CD4-positive, alpha-beta T cell (primary cell): ENCODE measurements around the gene BICD1. TPM values are rescaled to one million over a fixed set of nuclear protein-coding genes. Genes with fewer than 3 reads are reported as not detected.

ENCODE experiments used
- ATAC-seq: fragments of 200-7000 bp; cut with Tn5 transposase; one replicate; pipeline ENCODE4 v1.10.0; 2022; ENCODE audit warnings: mild to moderate bottlenecking; ENCODE audit not compliant: poor library complexity
- CTCF ChIA-PET: fragments of 350-600 bp; sonication (Branson Sonifier 250); formaldehyde crosslinking; loops from one replicate; lab custom pipeline; 2021; ENCODE audit warnings: antibody characterized with exemption, inconsistent platforms; lab: Charles Lee
- POLR2A ChIA-PET: fragments of 350-600 bp; sonication (Branson Sonifier 250); formaldehyde crosslinking; loops from one replicate; lab custom pipeline; 2021; ENCODE audit warnings: antibody characterized with exemption, inconsistent platforms; lab: Charles Lee
- DNase-seq, 14 experiments: peaks; one replicate each; pipeline ENCODE4 v3.0.0-alpha.2; 2013 to 2020; ENCODE audit warnings: mixed read lengths in 2 of 14
- H3K27ac ChIP-seq, 2 donors: one replicate each; pipeline versions ENCODE4 v1.5.1 to v1.7.0; 2013; ENCODE audit warnings: low read length in 2 of 2, low read depth in 1 of 2, mild to moderate bottlenecking in 1 of 2
- H3K27me3 ChIP-seq, 2 experiments: 1 replicate in 1 of 2; 2 replicates in 1 of 2; pipeline versions ENCODE4 v1.6.1 to v1.7.0; 2013; ENCODE audit warnings: low read length in 2 of 2, control low read depth in 1 of 2, mild to moderate bottlenecking in 1 of 2, moderate library complexity in 1 of 2; ENCODE audit not compliant: insufficient read depth in 2 of 2, control insufficient read depth in 1 of 2
- H3K36me3 ChIP-seq: one replicate; pipeline ENCODE4 v1.6.1; 2013; ENCODE audit warnings: low read length, control low read depth; ENCODE audit not compliant: insufficient read depth
- H3K4me1 ChIP-seq: one replicate; pipeline ENCODE4 v1.6.1; 2013; ENCODE audit warnings: low read length, control low read depth; ENCODE audit not compliant: insufficient read depth
- H3K4me3 ChIP-seq: one replicate; pipeline ENCODE4 v1.5.1; 2013; ENCODE audit warnings: mild to moderate bottlenecking, low read length, moderate library complexity
- H3K9me3 ChIP-seq, 2 experiments: 1 replicate in 1 of 2; 2 replicates in 1 of 2; pipeline versions ENCODE4 v1.6.1 to v1.7.0; 2013; ENCODE audit warnings: low read length in 2 of 2, mild to moderate bottlenecking in 2 of 2, control low read depth in 1 of 2, moderate library complexity in 1 of 2; ENCODE audit not compliant: control insufficient read depth in 1 of 2, insufficient read depth in 1 of 2
- H3K27ac Mint-ChIP-seq: one replicate; pipeline ENCODE4 v1.8.0; 2020; ENCODE audit warnings: mixed read lengths
- H3K27me3 Mint-ChIP-seq: one replicate; pipeline ENCODE4 v1.8.0; 2021; ENCODE audit warnings: mixed read lengths
- H3K36me3 Mint-ChIP-seq: one replicate; pipeline ENCODE4 v1.8.0; 2021; ENCODE audit warnings: low read depth, mixed read lengths
- H3K4me1 Mint-ChIP-seq: one replicate; pipeline ENCODE4 v1.8.0; 2021; ENCODE audit warnings: low read depth, mixed read lengths
- H3K4me3 Mint-ChIP-seq: one replicate; pipeline ENCODE4 v1.8.0; 2020; ENCODE audit warnings: mild to moderate bottlenecking, mixed read lengths
- H3K9me3 Mint-ChIP-seq: one replicate; pipeline ENCODE4 v1.8.0; 2020; ENCODE audit warnings: mixed read lengths
- intact Hi-C, 2 experiments: fragments of 100-400 bp; cut with DNase I in 1 of 2; cut with micrococcal nuclease in 1 of 2; formaldehyde crosslinking; loops; one replicate each; pipeline versions ENCODE4 v1.15.1 to v1.9.0; 2023 to 2025; cut with DNase I, micrococcal nuclease
- total RNA-seq, 174 experiments: library from RNA in 2 of 174; stranded (reverse) in 2 of 174; gene quantifications; one replicate each; pipeline ENCODE4 v1.2.3 and lab custom pipeline; 2021 to 2026
- TF ChIP-seq, protein P1 (sequence below): fragments of 200-600 bp; IDR thresholded peaks from one replicate; pipeline ENCODE4 v1.8.0; 2022; ENCODE audit warnings: antibody characterized with exemption, mild to moderate bottlenecking

BICD1 gene
- total RNA-seq, 2 experiments from 2014 or later, result 13.5 to 14.3 TPM

DNA sequence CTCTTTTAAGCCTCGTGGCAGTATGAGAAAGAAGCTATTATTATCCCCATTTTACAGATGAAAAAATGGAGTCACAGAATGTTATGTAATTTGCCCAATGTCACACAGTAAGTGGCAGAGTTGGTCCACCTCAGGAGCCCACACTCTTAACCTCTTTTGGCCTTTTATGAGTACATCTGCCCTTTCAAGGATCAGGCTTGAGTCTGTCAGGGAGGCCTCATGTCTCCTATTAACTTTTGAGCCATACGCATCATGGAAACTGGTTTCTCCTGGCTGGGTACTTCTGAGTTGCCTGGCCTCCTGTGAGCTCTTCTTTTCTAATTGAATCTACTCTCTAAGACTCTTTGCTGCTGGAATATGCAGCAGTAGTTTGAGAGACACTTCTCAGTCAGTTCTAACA is 101.7 kb downstream of the BICD1 start:
- H3K9me3 Mint-ChIP-seq, result no peaks in the 10 kb centered on the region
- no peak overlapping the region for H3K4me3 Mint-ChIP-seq
- intact Hi-C loops, result no loop called here
- no peak overlapping the region for H3K27ac ChIP-seq
- H3K27me3 ChIP-seq, result no peaks in the 10 kb centered on the region
- H3K36me3 Mint-ChIP-seq, result no peaks in the 10 kb centered on the region
- ChIA-PET CTCF (no interaction called here), POLR2A (no interaction called here)
- no peak for DNase-seq
- TF ChIP-seq, protein P1, sequence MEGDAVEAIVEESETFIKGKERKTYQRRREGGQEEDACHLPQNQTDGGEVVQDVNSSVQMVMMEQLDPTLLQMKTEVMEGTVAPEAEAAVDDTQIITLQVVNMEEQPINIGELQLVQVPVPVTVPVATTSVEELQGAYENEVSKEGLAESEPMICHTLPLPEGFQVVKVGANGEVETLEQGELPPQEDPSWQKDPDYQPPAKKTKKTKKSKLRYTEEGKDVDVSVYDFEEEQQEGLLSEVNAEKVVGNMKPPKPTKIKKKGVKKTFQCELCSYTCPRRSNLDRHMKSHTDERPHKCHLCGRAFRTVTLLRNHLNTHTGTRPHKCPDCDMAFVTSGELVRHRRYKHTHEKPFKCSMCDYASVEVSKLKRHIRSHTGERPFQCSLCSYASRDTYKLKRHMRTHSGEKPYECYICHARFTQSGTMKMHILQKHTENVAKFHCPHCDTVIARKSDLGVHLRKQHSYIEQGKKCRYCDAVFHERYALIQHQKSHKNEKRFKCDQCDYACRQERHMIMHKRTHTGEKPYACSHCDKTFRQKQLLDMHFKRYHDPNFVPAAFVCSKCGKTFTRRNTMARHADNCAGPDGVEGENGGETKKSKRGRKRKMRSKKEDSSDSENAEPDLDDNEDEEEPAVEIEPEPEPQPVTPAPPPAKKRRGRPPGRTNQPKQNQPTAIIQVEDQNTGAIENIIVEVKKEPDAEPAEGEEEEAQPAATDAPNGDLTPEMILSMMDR, result no peak
- no peaks in the 10 kb centered on the region for H3K4me1 Mint-ChIP-seq
- H3K27me3 Mint-ChIP-seq, result no peaks in the 10 kb centered on the region
- no peak overlapping the region for H3K4me3 ChIP-seq
- ATAC-seq, result no peak
- no peaks in the 10 kb centered on the region for H3K9me3 ChIP-seq
- H3K27ac Mint-ChIP-seq, result no peak overlapping the region
- no peaks in the 10 kb centered on the region for H3K36me3 ChIP-seq
- H3K4me1 ChIP-seq, result no peaks in the 10 kb centered on the region

DNA sequence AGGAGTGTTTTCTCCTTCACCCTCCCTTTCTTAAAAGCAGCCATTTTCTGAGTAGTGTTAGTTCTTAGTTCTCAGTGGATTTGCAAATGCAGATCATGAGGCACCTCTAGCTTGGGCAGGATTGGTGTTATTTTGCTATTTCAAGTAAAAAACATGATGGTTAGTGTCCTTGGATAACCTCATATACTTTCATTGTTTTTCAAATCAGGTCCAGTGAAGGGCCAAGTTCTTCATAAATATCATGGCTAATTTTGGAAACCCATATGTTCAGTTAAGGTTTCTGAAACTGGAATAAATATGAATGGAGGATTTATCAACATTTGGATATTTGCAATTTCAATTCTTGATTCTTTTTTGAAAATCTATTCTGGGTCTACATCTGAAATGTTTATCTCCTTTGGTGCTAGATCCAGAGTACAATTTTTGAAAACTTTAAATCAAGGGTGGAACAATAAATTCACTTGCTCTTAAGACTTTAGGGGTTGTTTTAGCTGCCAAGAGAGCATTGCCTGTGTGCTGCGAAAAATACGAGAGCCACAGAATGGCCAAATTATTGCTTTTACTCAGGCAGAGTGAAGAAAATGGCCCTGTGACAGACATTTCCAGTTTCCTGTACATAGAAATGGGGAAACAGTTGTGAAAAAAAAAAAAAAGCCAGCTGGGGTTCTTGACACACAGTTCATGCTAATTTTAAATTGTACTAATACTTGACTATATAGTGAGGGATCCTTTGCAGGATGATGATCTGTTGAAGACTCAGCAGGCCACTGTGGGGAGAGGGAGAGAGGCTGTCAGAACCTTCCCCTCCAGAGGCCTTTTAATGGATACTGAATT is 104.6 kb downstream of the BICD1 start:
- Histone ChIP-seq H3K9me3 (no peaks in the 10 kb centered on the region), H3K4me3 (no peak overlapping the region), H3K27ac (no peak overlapping the region), H3K4me1 (no peaks in the 10 kb centered on the region), H3K27me3 (no peaks in the 10 kb centered on the region), H3K36me3 (peaks cover under 1% of the 10 kb centered on the region)
- ChIA-PET CTCF (no interaction called here), POLR2A (no interaction called here)
- ATAC-seq, result no peak
- Mint-ChIP-seq H3K36me3 (peaks cover 9% of the 10 kb centered on the region), H3K4me3 (no peak overlapping the region), H3K27me3 (no peaks in the 10 kb centered on the region), H3K4me1 (no peaks in the 10 kb centered on the region), H3K27ac (no peak overlapping the region), H3K9me3 (no peaks in the 10 kb centered on the region)
- intact Hi-C loops, result no loop called here
- TF ChIP-seq, protein P1, result no peak
- DNase-seq, result no peak

DNA sequence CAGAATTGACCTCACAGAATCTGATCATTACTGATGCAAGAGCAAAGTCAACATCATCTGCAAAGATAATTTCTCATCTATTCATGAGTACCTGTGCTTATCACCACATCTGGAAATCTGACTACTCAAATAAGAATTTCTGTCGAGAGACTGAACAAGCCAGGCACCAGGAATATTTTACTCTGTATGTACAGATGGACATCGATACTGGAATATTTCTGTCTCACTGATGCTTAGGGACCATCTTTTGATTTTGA is 105.2 kb downstream of the BICD1 start:
- POLR2A ChIA-PET, result no interaction called here
- no peak overlapping the region for H3K4me3 ChIP-seq
- no peak overlapping the region for H3K27ac Mint-ChIP-seq
- no peak for DNase-seq
- H3K27ac ChIP-seq, result no peak overlapping the region
- H3K9me3 Mint-ChIP-seq, result no peaks in the 10 kb centered on the region
- intact Hi-C loops, result no loop called here
- H3K36me3 Mint-ChIP-seq, result peaks cover 14% of the 10 kb centered on the region
- H3K27me3 Mint-ChIP-seq, result no peaks in the 10 kb centered on the region
- no peaks in the 10 kb centered on the region for H3K4me1 Mint-ChIP-seq
- no peaks in the 10 kb centered on the region for H3K4me1 ChIP-seq
- ATAC-seq, result no peak
- H3K9me3 ChIP-seq, result no peaks in the 10 kb centered on the region
- TF ChIP-seq, protein P1, result no peak
- CTCF ChIA-PET, result no interaction called here
- no peak overlapping the region for H3K4me3 Mint-ChIP-seq
- peaks cover 6% of the 10 kb centered on the region for H3K36me3 ChIP-seq
- H3K27me3 ChIP-seq, result no peaks in the 10 kb centered on the region
